H1 (cell line): ENCODE measurements around the gene RSAD2. TPM values are rescaled to one million over a fixed set of nuclear protein-coding genes. Genes with fewer than 3 reads are reported as not detected.
A peak's percentile ranks its signal among the peaks of the same experiment; 100 is the strongest.

Source experiments
- CTCF ChIA-PET: fragments of 300-600 bp; sonication (Branson Sonifier 250); formaldehyde crosslinking; loops from one replicate; lab custom pipeline; 2021; ENCODE audit not compliant: partially characterized antibody; lab: Charles Lee
- POLR2A ChIA-PET: fragments of 300-600 bp; sonication (Branson Sonifier 250); formaldehyde crosslinking; loops from one replicate; lab custom pipeline; 2021; ENCODE audit warnings: inconsistent platforms; ENCODE audit not compliant: partially characterized antibody; lab: Charles Lee
- DNase-seq, 2 experiments: peaks; one replicate each; pipeline versions ENCODE4 v3.0.0 to v3.0.0-alpha.2; 2010 to 2022; ENCODE audit warnings: low spot score in 2 of 2, low read depth in 1 of 2, mixed read lengths in 1 of 2
- FAIRE-seq: peaks from 2 replicates; lab custom pipeline; 2011; peaks lifted over from hg19 to GRCh38; lab: Jason Lieb, UNC
- H2AFZ ChIP-seq: 2 replicates; pipeline ENCODE4 v1.8.1; 2012; ENCODE audit warnings: low read length, inconsistent platforms
- H2AK5ac ChIP-seq: 2 replicates; pipeline ENCODE4 v1.6.1; 2013; ENCODE audit warnings: low read depth, low read length
- H2BK120ac ChIP-seq: replicated peaks from 2 replicates; pipeline ENCODE3; 2013; ENCODE audit warnings: low read depth, low read length, inconsistent platforms
- H2BK12ac ChIP-seq: 2 replicates; pipeline ENCODE4 v1.6.1; 2013; ENCODE audit warnings: low read depth, low read length
- H2BK15ac ChIP-seq: 2 replicates; pipeline ENCODE4 v1.6.1; 2013; ENCODE audit warnings: low read length
- H2BK20ac ChIP-seq: 2 replicates; pipeline ENCODE4 v1.6.1; 2013; ENCODE audit warnings: low read length
- H2BK5ac ChIP-seq: 2 replicates; pipeline ENCODE4 v1.6.1; 2013; ENCODE audit warnings: low read depth, low read length
- H3K14ac ChIP-seq: 2 replicates; pipeline ENCODE4 v1.6.1; 2013; ENCODE audit warnings: inconsistent platforms; ENCODE audit not compliant: insufficient read length
- H3K18ac ChIP-seq: 2 replicates; pipeline ENCODE4 v1.6.1; 2013; ENCODE audit warnings: low read length; ENCODE audit errors: extremely low read depth
- H3K23ac ChIP-seq: 2 replicates; pipeline ENCODE4 v1.6.1; 2013; ENCODE audit warnings: inconsistent platforms; ENCODE audit not compliant: insufficient read length
- H3K23me2 ChIP-seq: 2 replicates; pipeline ENCODE4 v1.6.1; 2013; ENCODE audit warnings: low read depth, low read length
- H3K27ac ChIP-seq: 2 replicates; pipeline ENCODE4 v1.6.1; 2011; ENCODE audit warnings: low read depth, low read length, inconsistent platforms
- H3K27me3 ChIP-seq, 4 experiments: replicated peaks in 1 of 4; 1 replicate in 1 of 4; 2 replicates in 3 of 4; pipeline versions ENCODE4 v1.6.1 to v1.8.1; 2011 to 2013; ENCODE audit warnings: low read length in 3 of 4, mild to moderate bottlenecking in 3 of 4, inconsistent platforms in 2 of 4, mixed read lengths in 2 of 4, moderate library complexity in 1 of 4; ENCODE audit not compliant: control insufficient read depth in 3 of 4, insufficient read depth in 3 of 4; ENCODE audit errors: extremely low read depth in 1 of 4
- H3K36me3 ChIP-seq, 4 experiments: 2 replicates each; pipeline versions ENCODE4 v1.6.1 to v1.8.1; 2011 to 2013; ENCODE audit warnings: mild to moderate bottlenecking in 4 of 4, low read length in 3 of 4, moderate library complexity in 2 of 4, control low read depth in 1 of 4, inconsistent platforms in 1 of 4; ENCODE audit not compliant: insufficient read depth in 4 of 4, control insufficient read depth in 2 of 4
- H3K4ac ChIP-seq: replicated peaks from 2 replicates; pipeline ENCODE3; 2013; ENCODE audit warnings: low read length, low read depth, mixed read lengths, inconsistent platforms; ENCODE audit not compliant: insufficient read length
- H3K4me1 ChIP-seq, 4 experiments: replicated peaks in 1 of 4; 1 replicate in 1 of 4; 2 replicates in 3 of 4; pipeline versions ENCODE4 v1.6.1 to v1.8.1; 2011 to 2013; ENCODE audit warnings: low read length in 3 of 4, inconsistent platforms in 2 of 4, mixed read lengths in 1 of 4; ENCODE audit not compliant: insufficient read depth in 4 of 4, control insufficient read depth in 3 of 4
- H3K4me2 ChIP-seq, 2 experiments: 2 replicates each; pipeline versions ENCODE4 v1.6.1 to v1.8.1; 2011 to 2013; ENCODE audit warnings: low read depth in 2 of 2, low read length in 2 of 2, control low read depth in 1 of 2, inconsistent platforms in 1 of 2, mild to moderate bottlenecking in 1 of 2; ENCODE audit not compliant: insufficient read depth in 1 of 2
- H3K4me3 ChIP-seq, 4 experiments: fragments of 200-600, 300-600 bp in 1 of 4; sonication (generic), shearing (Covaris generic), sonication (Bioruptor Twin) in 1 of 4; 2 replicates each; pipeline versions ENCODE4 v1.5.1 to v1.8.1; 2011 to 2016; ENCODE audit warnings: low read length in 4 of 4, low read depth in 3 of 4, control low read depth in 2 of 4, inconsistent platforms in 2 of 4, mild to moderate bottlenecking in 2 of 4, mixed read lengths in 1 of 4, moderate library complexity in 1 of 4; ENCODE audit not compliant: insufficient read depth in 2 of 4; ENCODE audit errors: extremely low read depth in 1 of 4
- H3K56ac ChIP-seq: replicated peaks from 2 replicates; pipeline ENCODE3; 2013; ENCODE audit warnings: low read depth, mild to moderate bottlenecking, mixed read lengths, low read length, inconsistent platforms; ENCODE audit not compliant: insufficient read length
- H3K79me1 ChIP-seq: 2 replicates; pipeline ENCODE4 v1.6.1; 2013; ENCODE audit warnings: low read depth, low read length, control low read depth
- H3K79me2 ChIP-seq, 2 experiments: 2 replicates each; pipeline versions ENCODE4 v1.6.1 to v1.8.1; 2012 to 2013; ENCODE audit warnings: low read length in 2 of 2, mild to moderate bottlenecking in 2 of 2, inconsistent platforms in 1 of 2; ENCODE audit not compliant: insufficient read depth in 2 of 2, control insufficient read depth in 1 of 2
- H3K9ac ChIP-seq, 4 experiments: replicated peaks in 1 of 4; 1 replicate in 1 of 4; 2 replicates in 3 of 4; pipeline versions ENCODE4 v1.6.1 to v1.8.1; 2011 to 2013; ENCODE audit warnings: low read depth in 3 of 4, low read length in 3 of 4, control low read depth in 2 of 4, mild to moderate bottlenecking in 2 of 4, moderate library complexity in 2 of 4, inconsistent platforms in 1 of 4; ENCODE audit errors: extremely low read depth in 1 of 4
- H3K9me3 ChIP-seq, 2 experiments: 2 replicates each; pipeline versions ENCODE4 v1.6.1 to v1.8.1; 2012 to 2013; ENCODE audit warnings: mild to moderate bottlenecking in 2 of 2, moderate library complexity in 2 of 2, control low read depth in 1 of 2, inconsistent platforms in 1 of 2, low read depth in 1 of 2, low read length in 1 of 2, mixed read lengths in 1 of 2; ENCODE audit not compliant: insufficient read depth in 2 of 2
- H4K20me1 ChIP-seq, 2 experiments: replicated peaks in 1 of 2; 2 replicates each; pipeline versions ENCODE3 to v1.8.1; 2011 to 2013; ENCODE audit warnings: inconsistent platforms in 2 of 2, low read length in 2 of 2, mild to moderate bottlenecking in 1 of 2; ENCODE audit not compliant: insufficient read depth in 2 of 2, control insufficient read depth in 1 of 2
- H4K5ac ChIP-seq: 2 replicates; pipeline ENCODE4 v1.6.1; 2013; ENCODE audit warnings: low read length, low read depth, mixed read lengths, inconsistent platforms; ENCODE audit not compliant: insufficient read length
- H4K8ac ChIP-seq: 2 replicates; pipeline ENCODE4 v1.8.0; 2013; ENCODE audit warnings: mild to moderate bottlenecking, moderate library complexity, low read length, inconsistent platforms; ENCODE audit not compliant: insufficient read depth; ENCODE audit errors: extremely low read depth
- H4K91ac ChIP-seq: replicated peaks from 2 replicates; pipeline ENCODE3; 2013; ENCODE audit warnings: low read length, mixed read lengths, inconsistent platforms; ENCODE audit not compliant: insufficient read length
- CTCF ChIP-seq, 3 experiments: IDR thresholded peaks; 1 replicate in 2 of 3; 2 replicates in 1 of 3; pipeline versions ENCODE4 v1.5.1 to v1.6.1; 2011; ENCODE audit warnings: low read length in 3 of 3, mild to moderate bottlenecking in 3 of 3, inconsistent platforms in 2 of 3, low read depth in 1 of 3, moderate library complexity in 1 of 3; ENCODE audit not compliant: insufficient read depth in 1 of 3; ENCODE audit errors: control extremely low read depth in 1 of 3
- MAFK ChIP-seq: IDR thresholded peaks from 2 replicates; pipeline ENCODE4 v1.6.1; 2012; ENCODE audit warnings: low read depth, mild to moderate bottlenecking, improper control_type of control experiment, low read length
- POU5F1 ChIP-seq: IDR thresholded peaks from 2 replicates; pipeline ENCODE4 v1.6.1; 2011; ENCODE audit warnings: low read depth, mild to moderate bottlenecking, low read length, moderate library complexity
- RAD21 ChIP-seq, 2 experiments: IDR thresholded peaks in 1 of 2; conservative IDR thresholded peaks in 1 of 2; 2 replicates each; pipeline ENCODE4 v1.6.1; 2011; ENCODE audit warnings: low read depth in 2 of 2, low read length in 2 of 2, improper control_type of control experiment in 1 of 2, inconsistent platforms in 1 of 2, mild to moderate bottlenecking in 1 of 2, moderate library complexity in 1 of 2
- SIN3A ChIP-seq, 2 experiments: IDR thresholded peaks in 1 of 2; conservative IDR thresholded peaks in 1 of 2; 2 replicates each; pipeline ENCODE4 v1.6.1; 2011 to 2012; ENCODE audit warnings: low read length in 2 of 2, improper control_type of control experiment in 1 of 2, low read depth in 1 of 2, mild to moderate bottlenecking in 1 of 2
- TAF7 ChIP-seq: optimal IDR thresholded peaks from 2 replicates; pipeline ENCODE3; 2011; ENCODE audit warnings: low read depth, mild to moderate bottlenecking, inconsistent platforms, low read length, moderate library complexity, borderline replicate concordance
- YY1 ChIP-seq: IDR thresholded peaks from 2 replicates; pipeline ENCODE4 v1.6.1; 2011; ENCODE audit warnings: low read depth, mild to moderate bottlenecking, low read length
- WGBS, 2 experiments: shearing (Covaris generic) in 1 of 2; methylation state at CpG; one replicate each; pipeline versions ENCODE4 v1.1.6 to v1.1.7; 2013 to 2015; ENCODE audit warnings: low lambda C conversion rate in 2 of 2, mixed read lengths in 2 of 2, inconsistent platforms in 1 of 2, low coverage in 1 of 2, missing lambda C conversion rate in 1 of 2; ENCODE audit not compliant: insufficient replicate concordance in 2 of 2, insufficient coverage in 1 of 2, insufficient read length in 1 of 2; ENCODE audit errors: extremely low coverage in 1 of 2, missing lambda C conversion rate in 1 of 2; 5-methylcytosine and 5-hydroxymethylcytosine counted together
- polyA plus RNA-seq, 7 experiments: library from polyadenylated mRNA; depleted of rRNA in 3 of 7; stranded (reverse) in 5 of 7; unstranded in 2 of 7; fragments of >200 nt in 5 of 7; fragments of 200-250 nt in 2 of 7; gene quantifications; 1 replicate in 5 of 7; 2 replicates in 1 of 7; 4 replicates in 1 of 7; pipeline versions ENCODE4 v1.2.1 to v1.2.3, GENCODE V29; 2011 to 2013; ENCODE audit warnings: missing spikeins in 2 of 7, mixed read lengths in 2 of 7
- total RNA-seq: library from RNA; stranded (reverse); fragmentation: NEBNext Ultra II Directional; extraction: Animal tissue kit (Norgen Biotek cat#: 25700); gene quantifications from 2 replicates; pipeline ENCODE4 v1.2.1, GENCODE V29; 2021

RSAD2 gene
- total and polyA plus RNA-seq, 2 of the 8 experiments (the other 6 are each of a cell fraction or from before 2014, with no cell fraction given), result not detected

GRCh38 chr2:6866275-6866671 lies 11.3 kb upstream of the RSAD2 start:
- DNase-seq (no peak), FAIRE-seq (peak; percentile 68)
- Histone ChIP-seq H4K20me1 (peaks cover 0 to 2% of the 10 kb centered on the region in 2 experiments), H3K4me3 (peak overlapping the region; percentile 54 to 61 (median 57)), H3K14ac (no peak overlapping the region), H2AFZ (peak overlapping the region; percentile 68), H3K27me3 (peaks cover 9 to 37% (median 23%) of the 10 kb centered on the region in 4 experiments), H3K79me1 (no peaks in the 10 kb centered on the region), H3K27ac (no peak overlapping the region), H3K36me3 (no peaks in the 10 kb centered on the region), H3K4me1 (peaks cover 0 to 5% (median 2%) of the 10 kb centered on the region in 4 experiments; a peak in 5 of 7 replicates), H3K56ac (no peak overlapping the region), H3K4me2 (peak overlapping the region; percentile 76 to 94), H2BK120ac (no peak overlapping the region), H2AK5ac (no peak overlapping the region), H3K79me2 (no peaks in the 10 kb centered on the region), H3K4ac (no peak overlapping the region), H3K9me3 (no peaks in the 10 kb centered on the region), H3K23me2 (peaks cover 9% of the 10 kb centered on the region), H2BK12ac (no peak overlapping the region; the same call in 1 of the 2 replicates), H4K5ac (no peak overlapping the region), H3K9ac (peak overlapping the region in 1 of 4 experiments; percentile 15; a peak in 3 of 7 replicates), H3K23ac (no peak overlapping the region), H2BK20ac (peak overlapping the region; percentile 80; the same call in 1 of the 2 replicates), H3K18ac (peak overlapping the region; percentile 19; the same call in 1 of the 2 replicates), H2BK15ac (no peak overlapping the region), H4K91ac (peak overlapping the region; percentile 55), H4K8ac (no peak overlapping the region), H2BK5ac (no peak overlapping the region)
- no peak for TF ChIP-seq POU5F1
- TF ChIP-seq SIN3A (conservative IDR thresholded peaks at IDR 0.05 in 1 of 2, IDR thresholded peaks at IDR 0.05 in 1 of 2; ENCODE audit: low read depth in 1 of 2, low read length in 2 of 2), result peak in 1 of 2 experiments; percentile 44; a peak in 1 of 4 replicates
- no peak for TF ChIP-seq YY1
- TF ChIP-seq RAD21 (IDR thresholded peaks at IDR 0.05 in 1 of 2, conservative IDR thresholded peaks at IDR 0.05 in 1 of 2; ENCODE audit: low read depth in 2 of 2, low read length in 2 of 2), result peak; percentile 40 to 48
- TF ChIP-seq TAF7, result no peak
- TF ChIP-seq MAFK, result 0 out of 2 replicates have a peak, but pooled peaks have one; percentile 2
- TF ChIP-seq CTCF (IDR thresholded peaks at IDR 0.05; ENCODE audit: control extremely low read depth in 1 of 3, insufficient read depth in 1 of 3, low read depth in 1 of 3, low read length in 3 of 3), result peak; percentile 42 to 64 (median 57); a peak in 3 of 4 replicates
- POLR2A ChIA-PET, result no interaction called here
- WGBS, 2 experiments, result 12% methylated on average over 9 of the region's 9 CpGs; no CpG with 5 or more reads in 1 of the 2 experiments
- CTCF ChIA-PET, result interaction anchor here (0.9 to 2.7 kb wide), 14 partner anchors 9 to 216 kb away, joined by 3 to 10 read pairs (median 5); partner anchors contain the start of gene RSAD2
